Medulla oblongata (tissue), 1 donor: ENCODE measurements around the gene TMX4.
"Not testable (repeated sequence)": the region's sequence is repeated elsewhere in the genome, so short reads cannot be mapped to it uniquely, and the experiment has no call there.

Source experiments
- DNase-seq: peaks from one replicate; pipeline ENCODE4 v3.0.0-alpha.2; 2015; ENCODE audit errors: extremely low spot score

Gene TMX4

GRCh38 chr20:8019246-8019997 is at the start of gene TMX4:
TSS of gene TMX4 (minus strand) at chr20:8019761. CDS start at chr20:8019613, 148 bp downstream.
- peak; percentile 94 for DNase-seq

- no peak for DNase-seq
Observed at GRCh38 chr20:8067082-8067481, 47.5 kb upstream of the TMX4 start.

GRCh38 chr20:8066662-8067061 is 47.1 kb upstream of the TMX4 start:
- no peak for DNase-seq

- no peak for DNase-seq
Observed at GRCh38 chr20:8065691-8066090, 46.1 kb upstream of the TMX4 start.

GRCh38 chr20:8062756-8063155 is 43.2 kb upstream of the TMX4 start:
- DNase-seq, result no peak

GRCh38 chr20:8061861-8062518 is 42.4 kb upstream of the TMX4 start:
- no peak for DNase-seq

- DNase-seq, result no peak
Observed at GRCh38 chr20:8060977-8061376, 41.4 kb upstream of the TMX4 start.

GRCh38 chr20:8057871-8058270 is 38.3 kb upstream of the TMX4 start:
- DNase-seq, result no peak

- DNase-seq, result no peak
Observed at GRCh38 chr20:8055096-8055495, 35.5 kb upstream of the TMX4 start.

- DNase-seq, result no peak
Observed at GRCh38 chr20:8050157-8050837, 30.7 kb upstream of the TMX4 start.

GRCh38 chr20:8049310-8049709 is 29.7 kb upstream of the TMX4 start:
- DNase-seq, result no peak

- DNase-seq, result no peak
Observed at GRCh38 chr20:8045946-8046345, 26.4 kb upstream of the TMX4 start.

- peak; percentile 72 for DNase-seq
Observed at GRCh38 chr20:8043687-8044282, 24.2 kb upstream of the TMX4 start.

GRCh38 chr20:8039042-8039441 is 19.5 kb upstream of the TMX4 start:
- DNase-seq, result no peak

GRCh38 chr20:8036771-8037170 is 17.2 kb upstream of the TMX4 start:
- no peak for DNase-seq

GRCh38 chr20:8033151-8033841 is 13.7 kb upstream of the TMX4 start:
- no peak for DNase-seq

- no peak for DNase-seq
Observed at GRCh38 chr20:8032499-8032898, 12.9 kb upstream of the TMX4 start.

GRCh38 chr20:8031539-8031938 is 12.0 kb upstream of the TMX4 start:
- not testable (repeated sequence) for DNase-seq

- DNase-seq, result no peak
Observed at GRCh38 chr20:8021541-8022269, 2.1 kb upstream of the TMX4 start.

- peak; percentile 22 for DNase-seq
Observed at GRCh38 chr20:8020314-8021079, 936 bp upstream of the TMX4 start.

- DNase-seq, result no peak
Observed at GRCh38 chr20:8019998-8020247, 362 bp upstream of the TMX4 start.
